IMR-90 (cell line): ENCODE measurements around the gene CDH12.

Experiments
- BHLHE40 ChIP-seq: fragments of 150-350 bp; IDR thresholded peaks from 2 replicates; pipeline ENCODE4 v1.6.1; 2016; ENCODE audit warnings: mild to moderate bottlenecking, low read depth, low read length
- CHD1 ChIP-seq: IDR thresholded peaks from 2 replicates; pipeline ENCODE4 v1.6.1; 2012; ENCODE audit warnings: low read depth, low read length, improper control_type of control experiment
- CTCF ChIP-seq: conservative IDR thresholded peaks from 2 replicates; pipeline ENCODE4 v1.5.1; 2012; ENCODE audit warnings: mild to moderate bottlenecking, low read depth, low read length, improper control_type of control experiment
- FOS ChIP-seq: fragments of 150-350 bp; IDR thresholded peaks from 2 replicates; pipeline ENCODE4 v1.6.1; 2016; ENCODE audit warnings: low read depth, low read length
- MAFK ChIP-seq: IDR thresholded peaks from 2 replicates; pipeline ENCODE4 v1.6.1; 2012; ENCODE audit warnings: low read depth, low read length, improper control_type of control experiment
- MAZ ChIP-seq: IDR thresholded peaks from 2 replicates; pipeline ENCODE4 v1.6.1; 2012; ENCODE audit warnings: low read depth, mild to moderate bottlenecking, low read length, improper control_type of control experiment, moderate library complexity, borderline replicate concordance
- POLR2A ChIP-seq: IDR thresholded peaks from 2 replicates; pipeline ENCODE4 v1.6.1; 2012; ENCODE audit warnings: mild to moderate bottlenecking, low read depth, low read length
- RAD21 ChIP-seq: IDR thresholded peaks from 2 replicates; pipeline ENCODE4 v1.6.1; 2012; ENCODE audit warnings: low read length, improper control_type of control experiment
- RCOR1 ChIP-seq: IDR thresholded peaks from 2 replicates; pipeline ENCODE4 v1.6.1; 2012; ENCODE audit warnings: mild to moderate bottlenecking, low read length, improper control_type of control experiment; ENCODE audit not compliant: insufficient replicate concordance
- RFX5 ChIP-seq: IDR thresholded peaks from 2 replicates; pipeline ENCODE4 v1.8.0; 2012; ENCODE audit warnings: low read depth, mild to moderate bottlenecking, low read length, moderate library complexity
- SMC3 ChIP-seq: fragments of 150-350 bp; IDR thresholded peaks from 2 replicates; pipeline ENCODE4 v1.6.1; 2016; ENCODE audit warnings: low read depth, mild to moderate bottlenecking, antibody characterized with exemption, low read length, moderate library complexity

GRCh38 chr5:21918451-21918850 is 934.7 kb downstream of the CDH12 start:
- TF ChIP-seq CTCF (no peak), FOS (no peak), RFX5 (no peak), RAD21 (no peak), POLR2A (no peak), RCOR1 (no peak), MAFK (no peak), SMC3 (no peak), MAZ (no peak), BHLHE40 (no peak), CHD1 (no peak)
